ENCODE results near the gene TLR5.
"Not testable (repeated sequence)": the region's sequence is repeated elsewhere in the genome, so short reads cannot be mapped to it uniquely, and the experiment has no call there.

The TLR5 gene

GRCh38 chr1:223142795-223143536 is at the start of gene TLR5:
Gene TLR5 (minus strand): TSS chr1:223143248. CDS start chr1:223113031, 30,217 bp downstream.
- no peaks in the 10 kb centered on the region for H3K36me3 Mint-ChIP-seq
- no peaks in the 10 kb centered on the region for H3K9me3 Mint-ChIP-seq (ENCODE audit: low read depth)
- H3K4me3 Mint-ChIP-seq: peak within 1 kb of the TSS; percentile 84
- peaks cover 23% of the 10 kb centered on the region for H3K4me1 Mint-ChIP-seq (ENCODE audit: low read depth)
- H3K27me3 Mint-ChIP-seq: no peaks in the 10 kb centered on the region
- peak within 1 kb of the TSS; percentile 83 for H3K27ac Mint-ChIP-seq

DNA sequence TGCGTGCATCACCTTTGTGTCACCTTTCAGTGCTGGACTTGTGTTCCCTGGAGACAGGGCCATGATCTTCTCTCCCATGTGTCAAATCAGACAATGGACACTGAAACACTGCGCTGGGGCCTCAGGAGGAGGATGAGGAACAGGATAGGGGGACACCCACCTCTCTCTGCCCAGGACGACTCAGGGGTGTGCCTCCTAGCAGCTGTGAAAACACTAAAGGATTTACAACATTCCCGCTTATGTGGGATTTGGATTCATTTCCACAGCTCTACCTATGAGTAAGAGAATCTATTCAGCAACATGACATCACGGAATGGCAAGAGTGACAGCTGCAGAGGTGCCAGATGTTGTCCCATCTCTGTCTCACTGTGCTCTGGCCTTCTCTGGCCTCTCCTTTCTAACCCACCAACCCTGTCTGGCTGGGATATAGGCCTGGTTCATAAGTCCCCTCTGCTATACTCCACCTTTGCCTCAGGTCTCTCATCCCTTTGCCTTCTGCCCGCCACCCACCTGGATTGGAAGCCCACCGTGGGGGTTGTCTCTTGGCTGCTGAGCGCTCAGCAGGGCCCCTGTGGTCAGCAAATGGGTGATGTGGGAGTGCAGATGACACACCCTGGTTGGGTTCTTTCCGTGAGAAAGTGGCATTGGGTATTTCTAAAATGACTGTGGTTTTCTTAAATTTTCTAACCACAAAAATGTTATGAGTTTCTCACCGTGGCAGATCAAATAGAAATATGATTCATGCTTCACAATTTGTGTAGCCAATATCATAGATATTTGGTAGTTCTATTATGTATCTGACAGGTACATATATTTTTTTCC is 47.1 kb upstream of the TLR5 start:
- Mint-ChIP-seq H3K4me3 (peak overlapping the region; percentile 64), H3K4me1 (ENCODE audit: low read depth) (peaks cover 45% of the 10 kb centered on the region), H3K36me3 (peaks cover 2% of the 10 kb centered on the region), H3K9me3 (ENCODE audit: low read depth) (peaks cover 5% of the 10 kb centered on the region), H3K27ac (peak overlapping the region; percentile 98), H3K27me3 (no peaks in the 10 kb centered on the region)

DNA sequence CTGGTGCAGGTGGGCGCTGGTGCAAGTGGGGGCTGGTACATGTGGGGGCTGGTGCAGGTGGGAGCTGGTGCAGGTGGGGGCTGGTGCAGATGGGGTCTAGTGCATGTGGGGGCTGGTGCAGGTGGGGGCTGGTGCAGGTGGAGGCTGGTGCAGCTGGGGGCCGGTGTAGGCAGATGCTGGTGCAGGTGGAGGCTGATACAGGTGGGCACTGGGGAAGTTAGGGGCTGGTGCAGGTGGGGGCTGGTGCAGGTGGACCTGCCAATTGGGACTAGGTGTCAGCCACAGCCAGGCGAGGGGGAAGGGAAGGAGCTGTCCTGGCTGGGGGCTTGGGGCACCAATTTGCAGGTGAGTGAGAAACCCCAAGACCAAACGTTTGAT is 46.5 kb upstream of the TLR5 start:
- H3K4me3 Mint-ChIP-seq: peak overlapping the region; percentile 64
- H3K4me1 Mint-ChIP-seq (ENCODE audit: low read depth): peaks cover 48% of the 10 kb centered on the region
- peak overlapping the region; percentile 98 for H3K27ac Mint-ChIP-seq
- H3K27me3 Mint-ChIP-seq: no peaks in the 10 kb centered on the region
- peaks cover 5% of the 10 kb centered on the region for H3K9me3 Mint-ChIP-seq (ENCODE audit: low read depth)
- peaks cover 2% of the 10 kb centered on the region for H3K36me3 Mint-ChIP-seq

GRCh38 chr1:223188618-223189356 is 45.7 kb upstream of the TLR5 start:
- peak overlapping the region; percentile 6 for H3K4me3 Mint-ChIP-seq
- peak overlapping the region; percentile 74 for H3K27ac Mint-ChIP-seq
- peaks cover 5% of the 10 kb centered on the region for H3K9me3 Mint-ChIP-seq (ENCODE audit: low read depth)
- peaks cover 2% of the 10 kb centered on the region for H3K36me3 Mint-ChIP-seq
- no peaks in the 10 kb centered on the region for H3K27me3 Mint-ChIP-seq
- H3K4me1 Mint-ChIP-seq (ENCODE audit: low read depth): peaks cover 53% of the 10 kb centered on the region

DNA sequence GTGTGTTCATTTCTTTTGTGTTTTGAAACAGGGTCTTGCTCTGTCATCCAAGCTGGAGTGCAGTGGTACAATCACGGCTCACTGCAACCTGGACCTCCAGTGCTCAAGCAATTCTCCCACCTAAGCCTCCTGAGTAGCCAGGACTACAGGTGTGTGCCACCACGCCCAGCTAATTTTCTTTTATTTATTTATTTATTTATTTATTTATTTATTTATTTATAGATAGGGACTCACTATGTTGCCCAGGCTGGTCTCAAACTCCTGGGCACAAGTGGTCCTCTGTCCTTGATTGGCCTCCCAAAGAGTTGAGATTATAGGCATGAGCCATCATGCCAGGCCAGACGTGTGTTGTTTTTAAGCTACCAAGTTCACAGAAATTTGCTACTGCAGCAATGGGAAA is 43.8 kb upstream of the TLR5 start:
- Mint-ChIP-seq H3K36me3 (peaks cover 2% of the 10 kb centered on the region), H3K27me3 (no peaks in the 10 kb centered on the region), H3K27ac (peak overlapping the region; percentile 61), H3K9me3 (ENCODE audit: low read depth) (peaks cover 5% of the 10 kb centered on the region), H3K4me3 (no peak overlapping the region), H3K4me1 (ENCODE audit: low read depth) (peaks cover 60% of the 10 kb centered on the region)

DNA sequence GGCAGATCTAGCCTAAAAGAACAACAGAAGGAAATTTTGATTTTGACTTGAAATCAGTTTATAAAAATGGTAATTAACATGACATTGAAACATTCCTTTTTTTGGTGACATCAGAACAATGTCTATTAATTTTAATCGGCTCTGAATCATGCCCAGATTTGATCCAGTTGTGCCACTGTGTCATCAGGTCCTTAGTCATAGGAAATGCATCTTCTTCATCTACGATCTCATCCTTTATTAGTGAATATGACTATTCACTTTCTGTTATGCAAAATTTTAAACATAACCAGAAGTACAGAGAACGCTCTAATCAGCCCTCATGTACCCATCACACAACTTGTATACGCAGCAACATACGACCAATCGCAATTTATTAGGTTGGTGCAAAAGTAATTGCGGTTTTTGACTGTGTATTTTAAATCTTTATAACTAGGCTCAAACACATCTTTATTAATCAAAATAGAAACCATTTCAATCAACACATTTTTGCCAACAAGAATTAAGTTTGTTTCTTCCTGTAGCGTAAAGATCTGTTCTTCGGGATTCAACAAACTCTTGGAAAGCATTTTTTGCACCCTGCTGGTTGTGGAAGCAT is 40.3 kb upstream of the TLR5 start:
- H3K27me3 Mint-ChIP-seq: peaks cover 2% of the 10 kb centered on the region
- peaks cover 50% of the 10 kb centered on the region for H3K4me1 Mint-ChIP-seq (ENCODE audit: low read depth)
- peaks cover 4% of the 10 kb centered on the region for H3K9me3 Mint-ChIP-seq (ENCODE audit: low read depth)
- H3K4me3 Mint-ChIP-seq: no peak overlapping the region
- no peak overlapping the region for H3K27ac Mint-ChIP-seq
- H3K36me3 Mint-ChIP-seq: peaks cover 3% of the 10 kb centered on the region

DNA sequence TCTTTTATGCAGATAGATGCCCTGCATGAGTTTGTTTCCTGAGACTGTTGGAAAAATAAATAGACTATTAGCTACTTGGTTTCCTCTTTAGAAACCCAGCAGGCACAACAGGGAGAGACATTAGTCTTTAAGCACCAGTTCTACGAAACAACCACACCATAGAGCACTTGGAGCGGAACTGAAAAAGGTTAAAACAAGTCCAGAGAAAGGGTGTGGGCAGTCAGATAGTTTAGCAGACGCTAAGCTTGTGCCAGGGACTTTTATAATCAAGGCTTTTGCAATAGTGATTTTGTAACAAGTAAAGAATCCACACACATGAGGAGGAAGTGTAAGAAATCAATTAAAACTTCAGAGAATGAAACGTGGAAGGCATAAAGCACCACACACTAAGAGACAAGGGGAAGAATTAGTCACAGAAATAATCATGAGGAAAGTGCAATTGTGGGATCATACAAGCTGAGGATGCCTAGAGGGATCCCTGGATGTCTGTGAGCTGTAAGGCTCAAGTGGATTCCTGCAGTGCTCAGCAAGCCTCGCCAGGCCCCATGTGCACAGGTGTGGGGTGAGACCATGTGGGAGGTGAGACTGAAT is 37.8 kb upstream of the TLR5 start:
- H3K36me3 Mint-ChIP-seq: peaks cover 3% of the 10 kb centered on the region
- no peaks in the 10 kb centered on the region for H3K9me3 Mint-ChIP-seq (ENCODE audit: low read depth)
- no peak overlapping the region for H3K4me3 Mint-ChIP-seq
- no peak overlapping the region for H3K27ac Mint-ChIP-seq
- H3K4me1 Mint-ChIP-seq (ENCODE audit: low read depth): peaks cover 46% of the 10 kb centered on the region
- H3K27me3 Mint-ChIP-seq: peaks cover 2% of the 10 kb centered on the region

GRCh38 chr1:223179786-223180185 is 36.7 kb upstream of the TLR5 start:
- Mint-ChIP-seq H3K36me3 (peaks cover 3% of the 10 kb centered on the region), H3K4me1 (ENCODE audit: low read depth) (peaks cover 42% of the 10 kb centered on the region), H3K27ac (peak overlapping the region; percentile 46), H3K9me3 (ENCODE audit: low read depth) (no peaks in the 10 kb centered on the region), H3K4me3 (no peak overlapping the region), H3K27me3 (peaks cover 2% of the 10 kb centered on the region)

GRCh38 chr1:223179280-223179679 is 36.2 kb upstream of the TLR5 start:
- no peaks in the 10 kb centered on the region for H3K9me3 Mint-ChIP-seq (ENCODE audit: low read depth)
- H3K27ac Mint-ChIP-seq: peak overlapping the region; percentile 46
- H3K4me1 Mint-ChIP-seq (ENCODE audit: low read depth): peaks cover 40% of the 10 kb centered on the region
- no peak overlapping the region for H3K4me3 Mint-ChIP-seq
- peaks cover 2% of the 10 kb centered on the region for H3K27me3 Mint-ChIP-seq
- H3K36me3 Mint-ChIP-seq: peaks cover 3% of the 10 kb centered on the region

GRCh38 chr1:223177681-223178080 is 34.6 kb upstream of the TLR5 start:
- Mint-ChIP-seq H3K4me3 (no peak overlapping the region), H3K9me3 (ENCODE audit: low read depth) (no peaks in the 10 kb centered on the region), H3K36me3 (peaks cover 3% of the 10 kb centered on the region), H3K27me3 (peaks cover 2% of the 10 kb centered on the region), H3K4me1 (ENCODE audit: low read depth) (peaks cover 29% of the 10 kb centered on the region), H3K27ac (no peak overlapping the region)

DNA sequence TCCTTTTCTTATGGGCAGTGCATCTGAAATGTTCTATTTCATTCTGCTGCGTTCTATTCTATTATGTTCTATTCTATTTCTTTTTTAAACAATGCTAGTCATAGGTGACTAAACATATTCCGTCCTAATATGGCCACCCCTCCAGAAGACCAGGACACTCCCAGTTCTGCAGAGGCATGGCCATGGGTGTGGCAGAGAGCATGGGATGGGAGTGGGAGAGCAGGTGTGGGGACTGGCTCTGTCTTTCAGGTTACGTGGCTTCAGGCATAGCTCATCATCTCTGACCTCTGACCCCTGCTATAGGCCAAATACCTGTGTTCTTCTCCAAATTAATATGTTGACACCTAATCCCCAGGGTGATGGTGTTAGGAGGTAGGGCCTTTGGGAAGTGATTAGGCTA is 33.4 kb upstream of the TLR5 start:
- H3K9me3 Mint-ChIP-seq (ENCODE audit: low read depth): no peaks in the 10 kb centered on the region
- H3K4me1 Mint-ChIP-seq (ENCODE audit: low read depth): peaks cover 16% of the 10 kb centered on the region
- no peak overlapping the region for H3K4me3 Mint-ChIP-seq
- H3K27me3 Mint-ChIP-seq: peaks cover 2% of the 10 kb centered on the region
- H3K36me3 Mint-ChIP-seq: peaks cover 3% of the 10 kb centered on the region
- H3K27ac Mint-ChIP-seq: no peak overlapping the region

- Mint-ChIP-seq H3K27me3 (peaks cover 2% of the 10 kb centered on the region), H3K27ac (no peak overlapping the region), H3K4me1 (ENCODE audit: low read depth) (peaks cover 8% of the 10 kb centered on the region), H3K4me3 (no peak overlapping the region), H3K9me3 (ENCODE audit: low read depth) (no peaks in the 10 kb centered on the region), H3K36me3 (peaks cover 3% of the 10 kb centered on the region)
Observed at GRCh38 chr1:223175633-223176032, 32.6 kb upstream of the TLR5 start.

GRCh38 chr1:223175032-223175431 is 32.0 kb upstream of the TLR5 start:
- Mint-ChIP-seq H3K27me3 (peaks cover 2% of the 10 kb centered on the region), H3K4me3 (no peak overlapping the region), H3K4me1 (ENCODE audit: low read depth) (peaks cover 7% of the 10 kb centered on the region), H3K9me3 (ENCODE audit: low read depth) (no peaks in the 10 kb centered on the region), H3K36me3 (no peaks in the 10 kb centered on the region), H3K27ac (no peak overlapping the region)

GRCh38 chr1:223169458-223169857 is 26.4 kb upstream of the TLR5 start:
- not testable (repeated sequence) for H3K36me3 Mint-ChIP-seq; H3K4me1 Mint-ChIP-seq (ENCODE audit: low read depth); H3K27ac Mint-ChIP-seq; H3K27me3 Mint-ChIP-seq; H3K4me3 Mint-ChIP-seq; H3K9me3 Mint-ChIP-seq (ENCODE audit: low read depth)

All from activated naive CD8-positive, alpha-beta T cell (primary cell).